ENCODE results near the gene LRRC17.

Gene LRRC17

GRCh38 chr7:102990642-102991041 is 77.8 kb downstream of the LRRC17 start:
- DNase-seq, result no peak

DNA sequence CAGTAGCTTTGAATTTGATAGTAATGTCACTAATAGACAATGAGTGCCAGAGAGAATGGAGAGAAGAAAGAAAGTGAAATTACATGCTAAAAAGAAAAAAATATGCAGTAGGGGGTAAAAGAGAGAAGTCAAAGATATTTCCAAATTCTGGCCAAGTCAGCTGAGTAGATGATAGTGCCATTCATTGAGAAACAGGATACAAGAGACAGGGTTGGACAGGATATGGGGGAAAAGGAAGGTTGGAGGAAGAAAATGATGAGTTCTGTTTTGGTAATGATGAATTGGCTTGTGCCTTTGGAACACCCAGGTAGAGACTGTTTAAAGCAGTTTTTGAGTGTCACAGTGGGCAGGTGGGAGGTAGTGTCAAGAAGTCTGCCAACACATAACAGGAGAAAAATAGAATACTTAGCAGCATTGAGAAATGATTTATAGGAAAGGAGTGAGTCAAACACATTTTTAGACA is 78.3 kb downstream of the LRRC17 start:
- DNase-seq, result no peak

- peak; percentile 83 for DNase-seq
These were observed 78.9 kb downstream of the LRRC17 start for GRCh38 chr7:102991540-102992214.

DNA sequence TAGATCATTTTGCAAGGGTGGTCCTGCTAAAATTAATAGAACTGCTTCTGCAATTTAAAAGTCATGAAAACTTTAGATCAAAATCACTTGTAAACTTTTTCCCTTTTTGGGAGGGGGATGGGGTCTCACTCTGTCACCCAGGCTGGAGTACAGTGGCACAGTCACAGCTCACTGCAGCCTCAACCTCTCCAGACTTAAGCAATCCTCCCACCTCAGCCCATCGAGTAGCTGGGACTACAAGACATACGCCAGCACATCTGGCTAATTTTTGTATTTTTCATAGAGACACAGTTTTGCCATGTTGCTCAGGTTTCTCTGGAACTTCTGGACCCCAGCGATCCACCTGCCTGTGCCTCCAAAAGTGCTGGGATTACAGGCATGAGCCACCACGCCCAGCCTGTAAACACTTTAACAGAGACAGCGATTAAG is 79.7 kb downstream of the LRRC17 start:
- no peak for DNase-seq

DNA sequence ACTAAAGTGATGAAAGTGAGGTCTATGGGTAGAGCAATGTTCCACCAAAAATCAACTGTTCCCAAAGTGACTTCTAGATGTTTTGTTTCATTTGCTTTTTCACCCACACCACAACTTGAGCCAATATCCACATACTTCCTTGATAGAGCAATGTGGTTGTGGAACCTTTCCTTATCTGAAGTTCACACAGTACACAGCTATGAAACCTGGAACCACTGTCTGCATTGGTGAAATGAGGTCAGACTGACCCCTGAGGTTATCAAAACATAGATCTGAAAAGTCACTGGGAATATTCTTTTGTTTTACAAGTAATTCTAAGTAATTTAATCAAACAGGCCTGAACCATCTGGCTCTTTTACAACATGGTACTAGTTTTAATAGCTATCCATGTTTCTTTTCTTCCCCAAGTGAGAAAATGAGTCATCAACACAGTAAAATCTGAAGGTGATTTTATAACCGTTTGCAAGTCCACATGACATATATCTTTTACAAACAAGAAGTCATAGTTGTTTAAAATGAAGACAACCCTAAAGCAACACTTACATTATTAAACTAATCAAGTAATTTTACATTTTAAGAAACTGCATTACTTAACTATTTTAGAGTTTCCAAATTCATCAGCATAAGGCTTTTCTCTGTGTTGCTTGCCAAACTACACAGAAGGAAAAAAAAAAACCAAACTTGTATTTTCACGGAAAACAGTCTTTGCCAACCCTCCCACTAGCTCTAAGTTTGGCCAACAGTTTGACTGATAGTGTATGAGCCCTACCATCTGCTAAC is 80.3 kb downstream of the LRRC17 start:
- DNase-seq, result peak; percentile 77

DNA sequence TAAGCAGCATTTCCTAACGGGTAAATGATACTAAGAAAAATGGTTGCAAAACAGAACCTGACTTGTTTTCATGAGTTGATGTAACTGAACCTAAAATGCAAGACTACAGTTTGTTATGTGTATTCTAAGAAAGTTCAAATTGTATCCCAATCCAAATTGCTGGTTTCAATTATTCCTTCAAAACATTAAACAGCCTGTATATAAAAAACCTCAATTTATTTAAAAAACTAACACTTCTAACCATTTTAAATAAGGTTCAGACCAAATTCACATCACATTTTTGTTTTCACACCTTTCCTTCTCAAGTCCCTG is 80.9 kb downstream of the LRRC17 start:
- DNase-seq, result no peak

DNA sequence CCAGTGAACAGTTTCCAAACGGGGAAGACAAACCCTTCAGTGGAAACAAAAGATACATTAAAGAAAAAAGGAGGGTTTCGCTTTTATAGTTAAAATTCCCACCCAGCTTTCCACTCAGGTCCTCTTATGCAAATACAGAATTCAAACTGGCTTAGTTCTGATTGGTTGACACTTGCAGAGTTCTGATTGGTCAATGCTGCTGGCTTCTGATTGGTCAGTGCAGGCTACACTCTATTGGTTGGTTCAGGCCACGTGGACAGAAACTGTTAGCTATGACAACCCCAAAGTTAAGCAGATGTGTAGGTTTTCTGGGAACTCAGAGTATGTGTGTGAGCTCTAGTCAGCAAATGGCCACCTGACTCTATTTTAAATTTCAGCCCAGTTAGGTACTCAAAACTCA is 81.8 kb downstream of the LRRC17 start:
- DNase-seq, result no peak
